Measurements from ENCODE around the gene ANKRD34C. TPM values are rescaled to one million over a fixed set of nuclear protein-coding genes. Genes with fewer than 3 reads are reported as not detected.

Gene ANKRD34C
- polyA plus RNA-seq, 1 experiment: not detected

DNA sequence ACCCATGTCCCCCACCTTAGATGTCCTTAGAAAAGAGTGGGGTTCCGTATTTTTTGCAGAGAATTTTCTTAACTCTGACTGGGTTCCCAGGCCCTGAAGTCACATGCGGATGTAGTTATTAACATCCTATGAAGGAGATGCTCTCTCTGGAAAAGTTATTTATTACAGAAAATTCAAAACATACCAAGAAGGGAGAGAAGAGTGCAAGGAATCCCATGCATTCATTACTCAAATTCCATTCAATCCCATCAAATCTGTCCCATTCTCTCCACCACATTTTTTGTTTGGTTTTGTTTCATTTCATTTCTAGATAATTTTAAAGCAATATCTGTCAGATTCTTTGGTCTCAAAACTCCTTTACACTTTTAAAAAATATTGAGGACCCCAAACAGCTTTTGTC, 34.3 kb upstream of the ANKRD34C start:
- Histone ChIP-seq H3K36me3 (ENCODE audit: control insufficient read depth, insufficient read depth, low read length) (no peaks in the 10 kb centered on the region), H3K4me3 (ENCODE audit: low read depth, low read length) (no peak overlapping the region), H3K27me3 (ENCODE audit: control insufficient read depth, insufficient read depth, low read length) (no peaks in the 10 kb centered on the region)
- POLR2A ChIA-PET: no interaction called here
- CTCF ChIA-PET: no interaction called here
- TF ChIP-seq, protein P1, sequence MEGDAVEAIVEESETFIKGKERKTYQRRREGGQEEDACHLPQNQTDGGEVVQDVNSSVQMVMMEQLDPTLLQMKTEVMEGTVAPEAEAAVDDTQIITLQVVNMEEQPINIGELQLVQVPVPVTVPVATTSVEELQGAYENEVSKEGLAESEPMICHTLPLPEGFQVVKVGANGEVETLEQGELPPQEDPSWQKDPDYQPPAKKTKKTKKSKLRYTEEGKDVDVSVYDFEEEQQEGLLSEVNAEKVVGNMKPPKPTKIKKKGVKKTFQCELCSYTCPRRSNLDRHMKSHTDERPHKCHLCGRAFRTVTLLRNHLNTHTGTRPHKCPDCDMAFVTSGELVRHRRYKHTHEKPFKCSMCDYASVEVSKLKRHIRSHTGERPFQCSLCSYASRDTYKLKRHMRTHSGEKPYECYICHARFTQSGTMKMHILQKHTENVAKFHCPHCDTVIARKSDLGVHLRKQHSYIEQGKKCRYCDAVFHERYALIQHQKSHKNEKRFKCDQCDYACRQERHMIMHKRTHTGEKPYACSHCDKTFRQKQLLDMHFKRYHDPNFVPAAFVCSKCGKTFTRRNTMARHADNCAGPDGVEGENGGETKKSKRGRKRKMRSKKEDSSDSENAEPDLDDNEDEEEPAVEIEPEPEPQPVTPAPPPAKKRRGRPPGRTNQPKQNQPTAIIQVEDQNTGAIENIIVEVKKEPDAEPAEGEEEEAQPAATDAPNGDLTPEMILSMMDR (IDR thresholded peaks at IDR 0.05; ENCODE audit: insufficient read depth, low read depth, low read length): no peak
- DNase-seq (ENCODE audit: low read depth): peak; percentile 1

DNA sequence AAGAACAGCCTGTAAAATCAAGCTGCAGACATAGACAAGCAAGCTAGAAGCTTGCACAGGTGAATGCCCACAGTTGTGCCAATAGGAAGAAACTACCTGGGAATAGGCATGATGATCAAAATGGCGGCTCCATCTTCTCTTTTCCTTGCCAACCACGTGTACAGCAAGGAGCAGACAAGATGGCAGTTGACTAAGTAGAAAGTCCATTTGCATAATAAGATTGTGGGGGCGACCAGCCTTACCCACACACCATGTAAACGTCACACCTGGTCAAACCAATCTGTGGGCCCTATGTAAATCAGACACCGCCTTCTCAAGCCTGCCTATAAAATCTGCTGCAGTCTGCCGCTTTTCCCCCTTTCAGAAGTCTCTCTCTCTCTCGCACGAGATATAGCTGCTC, 25.1 kb upstream of the ANKRD34C start:
- POLR2A ChIA-PET: no interaction called here
- no peak overlapping the region for H3K4me3 ChIP-seq (ENCODE audit: low read depth, low read length)
- TF ChIP-seq, protein P1 (IDR thresholded peaks at IDR 0.05; ENCODE audit: insufficient read depth, low read depth, low read length): no peak
- no peak for DNase-seq (ENCODE audit: low read depth)
- H3K27me3 ChIP-seq (ENCODE audit: control insufficient read depth, insufficient read depth, low read length): no peaks in the 10 kb centered on the region; the same call in 1 of the 2 replicates
- CTCF ChIA-PET: no interaction called here
- no peaks in the 10 kb centered on the region for H3K36me3 ChIP-seq (ENCODE audit: control insufficient read depth, insufficient read depth, low read length)

DNA sequence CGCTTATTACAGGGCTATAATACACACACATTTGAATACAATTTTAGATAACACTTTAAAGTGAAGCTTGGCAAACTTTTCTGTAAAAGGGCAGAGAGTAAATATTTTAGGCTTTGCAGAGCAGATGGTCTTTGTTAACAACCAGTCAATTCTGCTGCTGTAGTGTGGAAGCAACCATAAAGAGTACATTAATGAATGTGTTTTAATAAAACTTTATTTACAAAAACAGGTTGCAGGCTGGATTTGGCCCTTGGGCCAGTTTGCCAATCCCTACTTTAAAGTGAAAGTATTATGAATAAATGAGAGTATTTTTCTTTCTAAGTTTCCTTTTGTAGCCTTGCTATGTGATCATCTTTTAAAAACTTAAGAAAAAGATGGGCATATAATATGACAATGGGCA, 20.7 kb upstream of the ANKRD34C start:
- no peaks in the 10 kb centered on the region; the same call in 1 of the 2 replicates for H3K27me3 ChIP-seq (ENCODE audit: control insufficient read depth, insufficient read depth, low read length)
- ChIA-PET POLR2A (no interaction called here), CTCF (interaction anchor here (0.7 kb wide), 1 partner anchor 62 kb away, joined by 3 read pairs; no protein-coding TSS in a partner anchor)
- no peaks in the 10 kb centered on the region for H3K36me3 ChIP-seq (ENCODE audit: control insufficient read depth, insufficient read depth, low read length)
- no peak overlapping the region for H3K4me3 ChIP-seq (ENCODE audit: low read depth, low read length)
- DNase-seq (ENCODE audit: low read depth): no peak
- TF ChIP-seq, protein P1 (IDR thresholded peaks at IDR 0.05; ENCODE audit: insufficient read depth, low read depth, low read length): no peak

DNA sequence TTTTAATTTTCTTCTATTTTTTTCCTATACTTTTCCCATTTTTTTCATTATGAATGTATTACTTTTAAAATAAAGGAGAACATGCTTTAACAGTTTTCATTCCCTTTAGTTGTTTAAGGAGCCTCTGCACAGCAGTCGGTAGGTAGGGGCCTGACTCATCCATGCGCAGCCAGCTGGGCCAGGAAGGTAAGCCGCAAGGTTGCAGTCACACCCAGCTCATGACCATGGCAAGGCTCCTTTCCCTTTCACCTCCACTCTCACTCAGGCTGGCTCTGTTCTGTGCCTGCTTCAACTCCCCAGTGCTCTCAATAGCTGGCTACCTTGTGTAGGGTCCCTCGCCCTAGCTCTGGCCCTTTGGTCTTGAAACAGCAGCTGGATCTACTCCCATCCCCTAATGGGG, 17.4 kb upstream of the ANKRD34C start:
- no peaks in the 10 kb centered on the region for H3K36me3 ChIP-seq (ENCODE audit: control insufficient read depth, insufficient read depth, low read length)
- no peaks in the 10 kb centered on the region for H3K27me3 ChIP-seq (ENCODE audit: control insufficient read depth, insufficient read depth, low read length)
- H3K4me3 ChIP-seq (ENCODE audit: low read depth, low read length): no peak overlapping the region
- TF ChIP-seq, protein P1 (IDR thresholded peaks at IDR 0.05; ENCODE audit: insufficient read depth, low read depth, low read length): no peak
- CTCF ChIA-PET: no interaction called here
- POLR2A ChIA-PET: no interaction called here
- DNase-seq (ENCODE audit: low read depth): no peak

DNA sequence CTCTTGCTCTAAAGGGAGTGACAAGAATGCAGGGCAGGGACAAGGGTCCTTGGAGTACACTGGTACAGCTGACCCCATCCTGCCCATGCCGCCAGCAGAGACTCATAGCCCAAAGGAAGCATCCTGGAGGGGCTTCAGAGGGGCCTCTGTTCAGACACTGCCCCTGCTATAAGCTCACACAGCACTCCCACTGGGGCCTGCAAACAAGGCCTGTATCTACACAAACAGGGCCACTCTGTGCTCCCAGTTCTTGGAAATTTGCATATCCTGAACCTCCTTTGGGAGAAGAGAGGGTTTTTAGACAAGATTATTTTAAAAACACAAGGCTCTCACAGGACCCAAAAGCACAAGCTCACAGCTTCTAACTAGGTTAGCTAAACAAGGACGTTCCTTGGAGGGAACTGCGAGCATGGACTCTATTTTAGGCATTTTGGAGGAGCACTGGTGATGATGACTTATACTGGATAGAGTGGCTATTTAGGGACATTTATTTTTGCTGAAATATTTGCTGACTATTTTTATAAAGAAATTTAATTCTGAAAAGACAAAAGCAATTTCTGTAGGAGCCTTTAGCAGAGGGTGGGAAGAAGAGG, 16.4 kb upstream of the ANKRD34C start:
- POLR2A ChIA-PET: no interaction called here
- DNase-seq (ENCODE audit: low read depth): no peak
- TF ChIP-seq, protein P1 (IDR thresholded peaks at IDR 0.05; ENCODE audit: insufficient read depth, low read depth, low read length): no peak
- Histone ChIP-seq H3K36me3 (ENCODE audit: control insufficient read depth, insufficient read depth, low read length) (no peaks in the 10 kb centered on the region), H3K4me3 (ENCODE audit: low read depth, low read length) (no peak overlapping the region), H3K27me3 (ENCODE audit: control insufficient read depth, insufficient read depth, low read length) (no peaks in the 10 kb centered on the region)
- CTCF ChIA-PET: no interaction called here
